ENCODE measurements around the gene CCDC182.

CCDC182 gene

GRCh38 chr17:57697197-57697596, 47.9 kb downstream of the CCDC182 start:
- Histone ChIP-seq H3K36me3 (ENCODE audit: control insufficient read depth in 2 of 2, insufficient read depth in 1 of 2, low read length in 2 of 2) (no peaks in the 10 kb centered on the region), H3K9me3 (ENCODE audit: control insufficient read depth, insufficient read depth, low read depth, low read length) (no peaks in the 10 kb centered on the region), H3K4me1 (ENCODE audit: control insufficient read depth, insufficient read depth, low read length) (no peaks in the 10 kb centered on the region), H3K27ac (ENCODE audit: extremely low read depth, low read depth, low read length) (no peak overlapping the region), H3K4me3 (ENCODE audit: low read depth, low read length) (no peak overlapping the region)
- TF ChIP-seq ZNF639 (tag by site-specific recombination; IDR thresholded peaks at IDR 0.05) (no peak), ZNF16 (tag by site-specific recombination; IDR thresholded peaks at IDR 0.05; ENCODE audit: low read depth) (peak; percentile 48; the same call in 1 of the 2 replicates), ZNF777 (tag by site-specific recombination; IDR thresholded peaks at IDR 0.05; ENCODE audit: borderline replicate concordance) (no peak), ZNF658 (tag by site-specific recombination; IDR thresholded peaks at IDR 0.05) (no peak), SCRT1 (tag by site-specific recombination; IDR thresholded peaks at IDR 0.05; ENCODE audit: borderline replicate concordance) (no peak), ZNF302 (tag by site-specific recombination; IDR thresholded peaks at IDR 0.05; ENCODE audit: low read depth) (no peak), ZNF585B (tag by site-specific recombination; IDR thresholded peaks at IDR 0.05) (no peak), ZNF169 (tag by site-specific recombination; IDR thresholded peaks at IDR 0.05) (no peak), ZNF18 (tag by site-specific recombination; IDR thresholded peaks at IDR 0.05) (peak; percentile 88), ZFHX2 (tag by site-specific recombination; conservative IDR thresholded peaks at IDR 0.05) (peak; percentile 100), ZNF10 (tag by site-specific recombination; IDR thresholded peaks at IDR 0.05) (no peak), ZNF830 (tag by site-specific recombination; IDR thresholded peaks at IDR 0.05; ENCODE audit: low read depth) (no peak), ZNF791 (tag by site-specific recombination; IDR thresholded peaks at IDR 0.05) (no peak), KLF9 (tag by site-specific recombination; IDR thresholded peaks at IDR 0.05; ENCODE audit: low read depth) (0 out of 2 replicates have a peak, but pooled peaks have one; percentile 18), ZNF274 (IDR thresholded peaks at IDR 0.05; ENCODE audit: low read length) (no peak), ZNF274 (tag by site-specific recombination; IDR thresholded peaks at IDR 0.05; ENCODE audit: borderline replicate concordance) (no peak), ZNF654 (tag by site-specific recombination; IDR thresholded peaks at IDR 0.05; ENCODE audit: low read depth) (no peak), ZNF558 (tag by site-specific recombination; IDR thresholded peaks at IDR 0.05) (no peak), SCRT2 (tag by site-specific recombination; IDR thresholded peaks at IDR 0.05) (no peak), ZBTB8A (tag by site-specific recombination; IDR thresholded peaks at IDR 0.05) (no peak), BCL6B (tag by site-specific recombination; IDR thresholded peaks at IDR 0.05) (0 out of 2 replicates have a peak, but pooled peaks have one; percentile 27), EGR2 (tag by site-specific recombination; IDR thresholded peaks at IDR 0.05; ENCODE audit: low read depth) (peak; percentile 98), PRDM1 (tag by site-specific recombination; IDR thresholded peaks at IDR 0.05) (peak; percentile 69), ZNF473 (tag by site-specific recombination; IDR thresholded peaks at IDR 0.05) (0 out of 2 replicates have a peak, but pooled peaks have one; percentile 48), ZNF37A (tag by site-specific recombination; IDR thresholded peaks at IDR 0.05) (no peak), PRDM4 (tag by site-specific recombination; IDR thresholded peaks at IDR 0.05) (no peak), ZNF148 (tag by site-specific recombination; IDR thresholded peaks at IDR 0.05; ENCODE audit: borderline replicate concordance) (0 out of 2 replicates have a peak, but pooled peaks have one; percentile 50)
- ChIA-PET POLR2A (no interaction called here), CTCF (interaction anchor here (0.6 kb wide), 1 partner anchor 17 kb away, joined by 3 read pairs; no protein-coding TSS in a partner anchor)
